Transverse colon (tissue), 4 donors: ENCODE results near the gene PPFIBP2. TPM values are rescaled to one million over a fixed set of nuclear protein-coding genes. Genes with fewer than 3 reads are reported as not detected.

Source experiments
- DNase-seq: peaks from one replicate; pipeline ENCODE4 v3.0.0-alpha.2; 2019
- H3K27ac ChIP-seq, 4 donors: fragments of 200-600 bp; sonication (generic); 2 replicates each; pipeline ENCODE4 v1.5.1; 2016 to 2018; ENCODE audit warnings: inconsistent platforms in 4 of 4
- H3K27me3 ChIP-seq: fragments of 200-600 bp; sonication (generic); 2 replicates; pipeline ENCODE4 v1.5.1; 2017; ENCODE audit warnings: inconsistent platforms
- H3K36me3 ChIP-seq, 4 donors: fragments of 200-600 bp; sonication (generic); 2 replicates each; pipeline ENCODE4 v1.5.1; 2017 to 2019; ENCODE audit warnings: inconsistent platforms in 4 of 4
- H3K4me1 ChIP-seq, 4 donors: fragments of 200-600 bp; sonication (generic); 2 replicates each; pipeline ENCODE4 v1.5.1; 2017 to 2020; ENCODE audit warnings: inconsistent platforms in 4 of 4
- H3K4me3 ChIP-seq, 4 donors: fragments of 200-600 bp; sonication (generic); 1 replicate in 1 of 4; 2 replicates in 3 of 4; pipeline versions ENCODE4 v1.5.1 to v1.6.1; 2017 to 2019; ENCODE audit warnings: inconsistent platforms in 4 of 4
- H3K9me3 ChIP-seq, 2 donors: fragments of 200-600 bp; sonication (generic); 2 replicates each; pipeline ENCODE4 v1.5.1; 2017 to 2019; ENCODE audit warnings: inconsistent platforms in 2 of 2
- EP300 ChIP-seq: sonication (generic); formaldehyde crosslinking; IDR thresholded peaks from one replicate; pipeline ENCODE4 v1.6.1; 2017; ENCODE audit warnings: antibody characterized with exemption, low read depth
- POLR2A ChIP-seq: fragments of 450-650 bp; IDR thresholded peaks from one replicate; pipeline ENCODE4 v1.6.1; 2016; ENCODE audit warnings: antibody characterized with exemption, mild to moderate bottlenecking, moderate library complexity
- POLR2AphosphoS5 ChIP-seq, 3 donors: sonication (generic); formaldehyde crosslinking; IDR thresholded peaks; one replicate each; pipeline ENCODE4 v1.6.1; 2016; ENCODE audit warnings: antibody characterized with exemption in 3 of 3
- WGBS, 2 donors: methylation state at CpG; one replicate each; pipeline ENCODE4 v1.1.5; 2018; ENCODE audit warnings: low coverage in 1 of 2; 5-methylcytosine and 5-hydroxymethylcytosine counted together
- in situ Hi-C, 4 donors: fragments of 200-750 bp; cut with MboI; loops; one replicate each; pipeline versions ENCODE4 v1.15.0 to v1.15.1; 2017; ENCODE audit warnings: low sequenced_read_pairs in 3 of 4, low pct_ligation_motif_present in 1 of 4, low pct_unique_long_range_greater_than_20kb in 1 of 4
- intact Hi-C: fragments of 100-400 bp; cut with DNase I; formaldehyde crosslinking; loops from one replicate; pipeline ENCODE4 v1.15.1; 2023; ENCODE audit warnings: low total_unique reads
- total RNA-seq, 4 donors: library from RNA; depleted of rRNA; stranded (reverse); fragments of >200 nt; gene quantifications; one replicate each; pipeline ENCODE4 v1.1.0, GENCODE V29; 2016
- TF ChIP-seq, protein P1 (sequence below), 5 experiments: fragments of 200-600 bp in 3 of 5; fragments of 450-650 bp in 2 of 5; sonication (generic) in 3 of 5; IDR thresholded peaks; 1 replicate in 2 of 5; 2 replicates in 3 of 5; pipeline ENCODE4 v1.5.1; 2016 to 2017; ENCODE audit warnings: antibody characterized with exemption in 5 of 5, inconsistent platforms in 3 of 5, mild to moderate bottlenecking in 2 of 5, moderate library complexity in 1 of 5

Gene PPFIBP2
- total RNA-seq, 4 donors from 2014 or later, result 36.0 to 257 (median 83.3) TPM

DNA sequence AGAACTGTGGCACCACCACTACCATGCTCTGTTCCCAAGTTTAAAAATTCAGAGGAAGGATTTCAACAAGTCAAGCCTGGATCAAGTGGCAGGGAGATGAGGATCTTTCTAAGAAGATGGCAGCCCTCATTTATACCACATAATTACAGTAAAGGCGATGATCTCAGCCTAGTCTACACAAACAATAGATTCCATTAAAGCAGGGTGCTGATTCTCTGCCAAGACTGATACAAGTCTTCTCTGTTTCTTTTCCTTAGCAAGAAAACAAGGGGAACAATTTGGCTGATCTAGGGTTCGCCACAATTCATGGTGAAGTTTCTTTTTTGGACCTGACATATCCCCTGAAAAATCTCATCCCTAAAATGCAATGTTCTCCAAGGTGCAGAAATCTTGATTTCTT, 73.9 kb downstream of the PPFIBP2 start:
- Histone ChIP-seq H3K27ac (no peak overlapping the region), H3K27me3 (no peaks in the 10 kb centered on the region), H3K9me3 (no peaks in the 10 kb centered on the region), H3K36me3 (no peaks in the 10 kb centered on the region), H3K4me3 (no peak overlapping the region), H3K4me1 (peaks cover 7 to 61% (median 31%) of the 10 kb centered on the region in 4 donors)
- intact Hi-C loops, result no loop called here
- DNase-seq, result no peak
- WGBS, 2 donors, result 58 to 80% methylated on average over 2 of the region's 2 CpGs
- TF ChIP-seq POLR2AphosphoS5 (IDR thresholded peaks at IDR 0.05) (no peak), EP300 (no peak), POLR2A (no peak)
- TF ChIP-seq, protein P1, sequence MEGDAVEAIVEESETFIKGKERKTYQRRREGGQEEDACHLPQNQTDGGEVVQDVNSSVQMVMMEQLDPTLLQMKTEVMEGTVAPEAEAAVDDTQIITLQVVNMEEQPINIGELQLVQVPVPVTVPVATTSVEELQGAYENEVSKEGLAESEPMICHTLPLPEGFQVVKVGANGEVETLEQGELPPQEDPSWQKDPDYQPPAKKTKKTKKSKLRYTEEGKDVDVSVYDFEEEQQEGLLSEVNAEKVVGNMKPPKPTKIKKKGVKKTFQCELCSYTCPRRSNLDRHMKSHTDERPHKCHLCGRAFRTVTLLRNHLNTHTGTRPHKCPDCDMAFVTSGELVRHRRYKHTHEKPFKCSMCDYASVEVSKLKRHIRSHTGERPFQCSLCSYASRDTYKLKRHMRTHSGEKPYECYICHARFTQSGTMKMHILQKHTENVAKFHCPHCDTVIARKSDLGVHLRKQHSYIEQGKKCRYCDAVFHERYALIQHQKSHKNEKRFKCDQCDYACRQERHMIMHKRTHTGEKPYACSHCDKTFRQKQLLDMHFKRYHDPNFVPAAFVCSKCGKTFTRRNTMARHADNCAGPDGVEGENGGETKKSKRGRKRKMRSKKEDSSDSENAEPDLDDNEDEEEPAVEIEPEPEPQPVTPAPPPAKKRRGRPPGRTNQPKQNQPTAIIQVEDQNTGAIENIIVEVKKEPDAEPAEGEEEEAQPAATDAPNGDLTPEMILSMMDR (IDR thresholded peaks at IDR 0.05), result no peak
- in situ Hi-C loops, result no loop called here

DNA sequence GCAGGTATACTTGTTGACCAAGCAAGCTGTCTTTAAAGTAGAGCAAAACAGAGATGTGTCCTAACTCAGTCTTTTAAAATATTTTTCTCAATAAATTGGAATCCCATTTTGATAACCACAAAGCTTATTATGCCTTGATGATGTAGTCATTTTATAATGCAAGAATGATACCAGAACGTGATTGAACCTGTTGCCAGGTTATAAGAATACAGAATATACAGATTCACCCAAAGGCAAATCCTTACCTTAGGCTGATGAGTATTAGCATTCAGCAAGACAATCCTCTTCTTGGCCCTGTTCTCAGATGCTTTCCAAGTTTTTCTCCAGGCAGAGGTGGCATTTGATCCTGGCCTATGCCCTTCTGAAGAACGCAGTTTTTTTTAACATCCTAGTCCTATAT, 76.1 kb downstream of the PPFIBP2 start:
- DNase-seq, result no peak
- H3K4me3 ChIP-seq, result no peak overlapping the region
- in situ Hi-C loops (no loop called here), intact Hi-C loops (no loop called here)
- no peaks in the 10 kb centered on the region for H3K27me3 ChIP-seq
- H3K9me3 ChIP-seq, result no peaks in the 10 kb centered on the region
- H3K36me3 ChIP-seq, result no peaks in the 10 kb centered on the region
- TF ChIP-seq POLR2AphosphoS5 (IDR thresholded peaks at IDR 0.05) (no peak), POLR2A (no peak), EP300 (no peak)
- TF ChIP-seq, protein P1 (IDR thresholded peaks at IDR 0.05), result no peak
- H3K4me1 ChIP-seq, result peaks cover 7 to 44% (median 32%) of the 10 kb centered on the region in 4 donors
- no peak overlapping the region for H3K27ac ChIP-seq
- 89 to 91% methylated on average over 2 of the region's 2 CpGs for WGBS, 2 donors

DNA sequence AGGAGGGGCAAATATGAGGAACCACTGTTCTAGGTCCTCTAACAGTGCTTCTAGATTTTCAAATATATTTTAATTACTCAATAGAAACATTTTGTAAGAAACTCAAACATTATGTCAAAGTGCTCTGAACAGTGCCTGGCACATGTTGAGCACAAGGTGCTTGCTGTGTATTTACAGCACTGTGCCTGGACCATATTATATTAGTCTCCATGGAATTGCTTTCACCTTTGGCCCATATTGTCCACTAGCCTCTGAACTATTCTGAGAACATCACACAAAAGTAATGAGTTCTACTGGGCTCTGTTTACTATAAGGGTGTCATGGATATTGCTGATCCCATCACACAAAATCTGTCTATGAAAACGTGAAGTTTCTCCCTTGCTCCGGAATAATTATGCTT, 76.7 kb downstream of the PPFIBP2 start:
- H3K4me1 ChIP-seq, result peaks cover 5 to 40% (median 28%) of the 10 kb centered on the region in 4 donors
- TF ChIP-seq POLR2AphosphoS5 (IDR thresholded peaks at IDR 0.05) (no peak), POLR2A (no peak), EP300 (no peak)
- TF ChIP-seq, protein P1 (IDR thresholded peaks at IDR 0.05), result no peak
- in situ Hi-C loops, result no loop called here
- peak overlapping the region in 1 of 4 donors; percentile 26 for H3K27ac ChIP-seq
- intact Hi-C loops, result no loop called here
- H3K27me3 ChIP-seq, result no peaks in the 10 kb centered on the region
- no peaks in the 10 kb centered on the region for H3K9me3 ChIP-seq
- H3K4me3 ChIP-seq, result no peak overlapping the region
- H3K36me3 ChIP-seq, result no peaks in the 10 kb centered on the region
- no peak for DNase-seq
- 91 to 94% methylated on average over 2 of the region's 2 CpGs for WGBS, 2 donors

DNA sequence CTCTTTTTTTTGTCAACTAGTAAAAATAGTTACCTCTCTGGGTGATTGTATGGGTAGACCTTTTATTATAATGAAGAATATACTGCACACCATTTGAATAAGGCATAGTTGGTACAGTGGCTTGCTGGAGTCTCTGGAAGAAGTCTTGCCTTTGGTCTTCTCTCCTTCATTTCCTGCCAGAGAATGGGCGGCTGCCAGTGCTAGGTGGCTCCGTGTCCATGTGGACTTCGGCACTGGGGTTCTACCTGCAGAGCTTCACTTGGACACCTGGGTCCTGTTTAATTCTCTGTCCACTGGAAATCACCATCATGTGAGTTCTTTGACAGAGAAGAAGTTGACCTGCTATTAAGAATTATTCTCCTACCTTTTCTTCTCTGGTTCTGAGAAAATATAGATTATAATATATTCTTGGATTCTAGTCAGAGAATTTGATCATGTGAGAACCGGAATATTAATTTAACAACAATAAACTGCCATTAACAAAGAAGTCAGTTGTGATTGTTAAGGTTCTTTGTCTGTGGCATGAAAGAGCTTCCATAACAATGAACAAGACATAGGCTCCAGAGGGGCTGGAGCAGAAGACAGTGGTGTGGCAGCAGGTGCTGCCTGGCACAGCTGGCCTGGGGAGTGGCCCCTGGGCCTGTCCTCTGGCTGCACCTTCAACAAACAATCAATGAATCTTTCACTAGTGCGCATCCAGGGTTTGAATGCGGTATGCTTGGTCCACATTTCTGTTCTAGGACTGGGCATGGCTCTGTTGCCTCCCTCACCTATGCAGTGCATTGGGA, 77.5 kb downstream of the PPFIBP2 start:
- DNase-seq, result no peak
- 87% methylated on average over 6 of the region's 6 CpGs; no CpG with 5 or more reads in 1 of the 2 donors for WGBS, 2 donors

More for the DNA sequence above, 77.5 kb downstream of the PPFIBP2 start:
- TF ChIP-seq POLR2AphosphoS5 (IDR thresholded peaks at IDR 0.05) (no peak), POLR2A (no peak), EP300 (no peak)
- TF ChIP-seq, protein P1 (IDR thresholded peaks at IDR 0.05), result no peak
- H3K27ac ChIP-seq, result peak overlapping the region in 3 of 4 donors; percentile 3 to 36 (median 26)
- peaks cover 1 to 34% (median 23%) of the 10 kb centered on the region in 4 donors for H3K4me1 ChIP-seq
- in situ Hi-C loops (no loop called here), intact Hi-C loops (no loop called here)
- no peaks in the 10 kb centered on the region for H3K36me3 ChIP-seq
- no peak overlapping the region for H3K4me3 ChIP-seq
- H3K27me3 ChIP-seq, result no peaks in the 10 kb centered on the region
- H3K9me3 ChIP-seq, result no peaks in the 10 kb centered on the region
